HCT116 (cell line): ENCODE data around the gene OIT3. TPM values are rescaled to one million over a fixed set of nuclear protein-coding genes. Genes with fewer than 3 reads are reported as not detected.

Experiments
- ATAC-seq: fragments of 200-7000 bp; cut with Tn5 transposase; 2 replicates; pipeline ENCODE4 v1.9.1; 2020; ENCODE audit warnings: mild to moderate bottlenecking, moderate library complexity
- BruUV-seq: library from RNA; stranded (reverse); fragments of 400-500 nt; replicated peaks from 2 replicates; lab custom pipeline; 2021; lab: Mats Ljungman, UMichigan
- CTCF ChIA-PET: fragments of 300-600 bp; sonication (Branson Sonifier 250); formaldehyde crosslinking; loops from one replicate; lab custom pipeline; 2021; ENCODE audit warnings: antibody characterized with exemption; lab: Charles Lee
- POLR2A ChIA-PET: fragments of 300-600, 350-600 bp; sonication (Branson Sonifier 250); formaldehyde crosslinking; loops from one replicate; lab custom pipeline; 2021; ENCODE audit warnings: antibody characterized with exemption; lab: Charles Lee
- RAD21 ChIA-PET, 2 experiments: fragments of 300-600 bp; sonication (Branson Sonifier 250); formaldehyde crosslinking; loops; one replicate each; lab custom pipeline; 2023; ENCODE audit warnings: low total read pairs in 2 of 2; ENCODE audit not compliant: uncharacterized antibody in 2 of 2, unreplicated experiment in 2 of 2, low non-redundant PET in 1 of 2; lab: Charles Lee
- DNase-seq: peaks from one replicate; pipeline ENCODE4 v3.0.0-alpha.2; 2010; ENCODE audit warnings: low read depth, low spot score
- H2AFZ ChIP-seq: fragments of 200-600 bp; shearing (Covaris generic), sonication (generic); 2 replicates; pipeline ENCODE4 v1.6.1; 2017; ENCODE audit warnings: low read depth, mixed run types, mixed read lengths, antibody characterized with exemption, low read length; ENCODE audit not compliant: poor library complexity, severe bottlenecking
- H3K27ac ChIP-seq: 2 replicates; pipeline ENCODE4 v1.5.1; 2012; ENCODE audit warnings: low read depth, low read length
- H3K27me3 ChIP-seq: fragments of 200-600 bp; sonication (generic); 2 replicates; pipeline ENCODE4 v1.6.1; 2016; ENCODE audit warnings: mixed run types, low read length, mixed read lengths; ENCODE audit not compliant: insufficient read depth
- H3K36me3 ChIP-seq, 2 experiments: fragments of 200-500 bp in 1 of 2; fragments of 200-600 bp in 1 of 2; sonication (Bioruptor generic) in 1 of 2; sonication (generic) in 1 of 2; 2 replicates each; pipeline versions ENCODE4 v1.5.1 to v1.6.1; 2014 to 2016; ENCODE audit warnings: low read length in 2 of 2, inconsistent platforms in 1 of 2, mixed read lengths in 1 of 2, mixed run types in 1 of 2; ENCODE audit not compliant: insufficient read depth in 2 of 2, control insufficient read depth in 1 of 2
- H3K4me1 ChIP-seq, 2 experiments: fragments of 200-600 bp in 1 of 2; sonication (generic) in 1 of 2; 2 replicates each; pipeline versions ENCODE4 v1.5.1 to v1.6.1; 2012 to 2017; ENCODE audit warnings: low read length in 2 of 2, inconsistent platforms in 1 of 2, mild to moderate bottlenecking in 1 of 2, mixed read lengths in 1 of 2, mixed run types in 1 of 2, moderate library complexity in 1 of 2; ENCODE audit not compliant: insufficient read depth in 2 of 2, control insufficient read depth in 1 of 2
- H3K4me2 ChIP-seq: fragments of 200-600 bp; sonication (generic); 2 replicates; pipeline ENCODE4 v1.6.1; 2017; ENCODE audit warnings: mixed run types, low read length, mixed read lengths
- H3K4me3 ChIP-seq, 2 experiments: fragments of 200-600 bp in 1 of 2; sonication (generic) in 1 of 2; replicated peaks in 1 of 2; 2 replicates each; pipeline ENCODE4 v1.5.1; 2011 to 2016; ENCODE audit warnings: low read length in 2 of 2, control low read depth in 1 of 2, low read depth in 1 of 2, mild to moderate bottlenecking in 1 of 2, mixed read lengths in 1 of 2, mixed run types in 1 of 2
- H3K79me2 ChIP-seq: fragments of 200-600 bp; sonication (generic); 2 replicates; pipeline ENCODE4 v1.6.1; 2017; ENCODE audit warnings: mild to moderate bottlenecking, mixed run types, low read length, moderate library complexity, mixed read lengths; ENCODE audit not compliant: insufficient read depth
- H3K9ac ChIP-seq: fragments of 200-600 bp; sonication (generic); 2 replicates; pipeline ENCODE4 v1.6.1; 2016; ENCODE audit warnings: low read length, mixed read lengths
- H3K9me2 ChIP-seq: fragments of 200-600 bp; sonication (generic), shearing (Covaris generic); 2 replicates; pipeline ENCODE4 v1.6.1; 2017; ENCODE audit warnings: mixed run types, mild to moderate bottlenecking, moderate library complexity; ENCODE audit not compliant: insufficient read depth
- H3K9me3 ChIP-seq, 2 experiments: fragments of 200-500 bp in 1 of 2; fragments of 200-600 bp in 1 of 2; sonication (Bioruptor generic) in 1 of 2; sonication (generic) in 1 of 2; 2 replicates each; pipeline ENCODE4 v1.6.1; 2014 to 2017; ENCODE audit warnings: low read length in 2 of 2, mixed read lengths in 2 of 2, inconsistent platforms in 1 of 2, low read depth in 1 of 2, mild to moderate bottlenecking in 1 of 2, mixed run types in 1 of 2, moderate library complexity in 1 of 2; ENCODE audit not compliant: control insufficient read depth in 1 of 2, insufficient read depth in 1 of 2
- H4K20me1 ChIP-seq: fragments of 200-600 bp; sonication (generic), shearing (Covaris generic); 2 replicates; pipeline ENCODE4 v1.6.1; 2017; ENCODE audit warnings: mixed run types, mild to moderate bottlenecking, moderate library complexity; ENCODE audit not compliant: insufficient read depth
- ATF3 ChIP-seq: IDR thresholded peaks from 2 replicates; pipeline ENCODE4 v1.6.1; 2012
- CBX3 ChIP-seq: IDR thresholded peaks from 2 replicates; pipeline ENCODE4 v1.6.1; 2012; ENCODE audit warnings: low read depth
- CEBPB ChIP-seq: IDR thresholded peaks from 2 replicates; pipeline ENCODE4 v1.6.1; 2012; ENCODE audit warnings: low read depth
- EGR1 ChIP-seq: IDR thresholded peaks from 2 replicates; pipeline ENCODE4 v1.6.1; 2012; ENCODE audit warnings: low read depth
- ELF1 ChIP-seq: IDR thresholded peaks from 2 replicates; pipeline ENCODE4 v1.6.1; 2012; ENCODE audit warnings: low read depth, borderline replicate concordance
- FOSL1 ChIP-seq: IDR thresholded peaks from 2 replicates; pipeline ENCODE4 v1.6.1; 2012; ENCODE audit warnings: low read depth
- RAD21 ChIP-seq: IDR thresholded peaks from 2 replicates; pipeline ENCODE4 v1.6.1; 2012; ENCODE audit warnings: low read depth, mild to moderate bottlenecking
- REST ChIP-seq: IDR thresholded peaks from 2 replicates; pipeline ENCODE4 v1.6.1; 2012; ENCODE audit warnings: low read depth
- SIN3A ChIP-seq: IDR thresholded peaks from 2 replicates; pipeline ENCODE4 v1.6.1; 2012; ENCODE audit warnings: low read depth
- SP1 ChIP-seq: IDR thresholded peaks from 2 replicates; pipeline ENCODE4 v1.6.1; 2012; ENCODE audit warnings: low read depth
- SRF ChIP-seq: IDR thresholded peaks from 2 replicates; pipeline ENCODE4 v1.6.1; 2012; ENCODE audit warnings: low read depth
- TCF7L2 ChIP-seq: IDR thresholded peaks from 2 replicates; pipeline ENCODE4 v1.7.0; 2011; ENCODE audit warnings: borderline replicate concordance, inconsistent platforms; ENCODE audit not compliant: insufficient read depth, insufficient read length; ENCODE audit errors: extremely low read depth
- ZFX ChIP-seq: fragments of 450-650 bp; IDR thresholded peaks from 2 replicates; pipeline ENCODE4 v1.6.1; 2017
- intact Hi-C: fragments of 100-400 bp; cut with micrococcal nuclease; formaldehyde crosslinking; loops from 2 replicates; pipeline ENCODE4 v1.10.0; 2022
- total RNA-seq: library from RNA; stranded (reverse); gene quantifications from one replicate; pipeline ENCODE4 v1.2.1, GENCODE V29; 2021; ENCODE audit not compliant: unreplicated experiment

The OIT3 gene
- total RNA-seq, 1 experiment from 2014 or later, result not detected

GRCh38 chr10:72953687-72954086, 60.1 kb downstream of the OIT3 start:
- Histone ChIP-seq H3K9ac (no peak overlapping the region), H2AFZ (no peak overlapping the region), H4K20me1 (no peaks in the 10 kb centered on the region), H3K4me1 (no peaks in the 10 kb centered on the region), H3K9me2 (no peaks in the 10 kb centered on the region), H3K4me2 (no peak overlapping the region), H3K36me3 (no peaks in the 10 kb centered on the region), H3K9me3 (no peaks in the 10 kb centered on the region), H3K27me3 (no peaks in the 10 kb centered on the region; the same call in 1 of the 2 replicates), H3K79me2 (no peaks in the 10 kb centered on the region), H3K4me3 (no peak overlapping the region), H3K27ac (no peak overlapping the region)
- ATAC-seq (no peak), DNase-seq (no peak)
- CTCF ChIA-PET, result no interaction called here
- POLR2A ChIA-PET, result no interaction called here
- no TSS peak for BruUV-seq
- intact Hi-C loops, result no loop called here
- RAD21 ChIA-PET, result no interaction called here
- TF ChIP-seq ELF1, result no peak
- no peak for TF ChIP-seq SIN3A
- no peak for TF ChIP-seq ATF3
- TF ChIP-seq ZFX, result no peak
- TF ChIP-seq EGR1, result no peak
- TF ChIP-seq REST, result no peak
- TF ChIP-seq SP1, result no peak
- TF ChIP-seq RAD21, result no peak
- TF ChIP-seq CBX3, result no peak
- no peak for TF ChIP-seq TCF7L2
- TF ChIP-seq CEBPB, result no peak
- no peak for TF ChIP-seq FOSL1
- TF ChIP-seq SRF, result no peak
- TF ChIP-seq, all 23 proteins: peak for 0
